NK-92 treated with Interleukin-12 subunit alpha and Interleukin-12 subunit beta, amount 100 ng/mL, for 24 hours (cell line): ENCODE results near the gene PXMP4.

Source experiments
- DNase-seq: peaks from one replicate; lab custom pipeline; 2025; lab: John Stamatoyannopoulos, UW

Gene PXMP4

GRCh38 chr20:33656010-33656782 lies 63.9 kb downstream of the PXMP4 start:
- no peak for DNase-seq

GRCh38 chr20:33655164-33655563 lies 64.9 kb downstream of the PXMP4 start:
- no peak for DNase-seq

DNA sequence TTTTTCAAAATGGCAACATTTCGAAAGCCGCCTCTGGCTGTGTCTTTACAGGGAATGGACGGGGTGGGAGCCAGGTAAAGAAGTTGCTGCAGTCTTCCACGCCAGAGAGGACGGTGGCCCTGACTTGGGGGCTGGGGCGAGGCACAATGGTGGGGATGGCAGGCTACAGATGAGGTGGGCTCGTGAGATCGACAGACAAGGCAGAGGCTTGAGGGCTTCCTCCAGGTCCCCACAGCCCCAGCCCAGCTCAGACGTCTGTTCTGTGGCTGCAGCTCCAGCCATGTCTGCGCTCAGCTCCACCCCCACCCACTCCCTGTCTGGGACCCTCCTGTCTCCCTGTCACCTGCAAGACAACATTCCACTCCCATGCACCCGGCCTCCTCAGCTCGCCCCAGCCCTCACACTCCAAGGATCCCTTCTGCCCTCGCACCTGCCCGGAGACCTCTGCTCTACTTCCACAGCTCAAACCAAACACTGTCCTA lies 65.4 kb downstream of the PXMP4 start:
- DNase-seq = no peak

DNA sequence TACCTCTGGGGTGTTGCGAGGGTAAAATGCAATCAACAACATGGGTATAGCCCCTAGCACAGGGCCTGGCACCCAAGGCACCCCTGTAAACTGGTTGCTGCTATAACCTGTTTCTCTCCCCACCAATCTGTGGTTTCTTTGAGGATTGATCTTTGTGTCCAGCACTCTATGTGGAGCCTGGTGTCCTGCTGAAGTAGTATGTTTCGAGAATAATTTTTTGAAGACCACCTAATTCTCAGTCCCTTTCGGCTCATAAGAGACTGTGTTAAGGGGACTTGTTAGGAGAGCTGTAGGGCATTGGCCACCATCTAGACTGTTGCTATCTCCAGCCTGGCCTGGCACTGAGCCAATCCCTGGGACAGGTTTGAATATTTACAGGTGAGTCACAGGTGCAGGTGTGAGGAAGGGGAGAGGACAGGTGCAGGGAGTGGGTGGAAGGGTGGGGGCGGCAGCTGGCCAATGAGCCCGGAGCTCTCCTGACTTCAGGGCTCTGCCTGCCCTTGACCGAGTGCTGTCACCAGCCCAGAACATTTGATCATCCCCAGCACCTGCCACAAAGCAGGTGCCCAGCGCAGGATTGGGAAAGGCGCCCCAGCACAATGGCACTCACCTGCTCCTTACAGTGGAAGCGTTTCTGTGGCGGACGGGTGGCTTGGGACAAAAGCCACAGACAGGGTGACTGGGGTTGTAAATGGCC lies 66.1 kb downstream of the PXMP4 start:
- no peak for DNase-seq

- DNase-seq = peak; percentile 27
Observed at GRCh38 chr20:33653218-33653899, 66.8 kb downstream of the PXMP4 start.
